ENCODE data around the gene ARL5C. TPM values are rescaled to one million over a fixed set of nuclear protein-coding genes. Genes with fewer than 3 reads are reported as not detected.

ARL5C gene
- total RNA-seq, 1 experiment from 2014 or later = not detected

GRCh38 chr17:39177256-39177655 lies 11.3 kb upstream of the ARL5C start (continued):
- no peak for TF ChIP-seq PRDM15 (CRISPR knock-in tag; IDR thresholded peaks at IDR 0.05)

- peaks cover 41% of the 10 kb centered on the region for H3K4me1 Mint-ChIP-seq
- CTCF ChIA-PET = interaction anchor here (0.6 to 4.2 kb wide), 34 partner anchors 9 to 373 kb away, joined by 3 to 284 read pairs (median 10); partner anchors contain the start of genes ARL5C, CACNB1, FBXO47 and LASP1NB
- no peaks in the 10 kb centered on the region for H3K9me3 Mint-ChIP-seq
- POLR2A ChIA-PET = interaction anchor here (0.5 to 2.1 kb wide), 2 partner anchors 10 to 24 kb away, joined by 4 to 21 read pairs; partner anchors contain the start of genes ARL5C and RPL19
- DNase-seq (ENCODE audit: low spot score) = no peak
- no peak for ATAC-seq
- peaks cover 4% of the 10 kb centered on the region; the same call in 1 of the 2 replicates for H3K36me3 Mint-ChIP-seq
- H3K27me3 Mint-ChIP-seq (ENCODE audit: low read depth) = peaks cover 8% of the 10 kb centered on the region
- H3K4me3 Mint-ChIP-seq = no peak overlapping the region
- H3K27ac Mint-ChIP-seq = 0 out of 2 replicates have a peak overlapping the region, but pooled peaks have one; percentile 32
- TF ChIP-seq ZNF671 (CRISPR knock-in tag; IDR thresholded peaks at IDR 0.05) (no peak), FOXP1 (CRISPR knock-in tag; IDR thresholded peaks at IDR 0.05; ENCODE audit: borderline replicate concordance) (no peak), ZNF219 (CRISPR knock-in tag; IDR thresholded peaks at IDR 0.05; ENCODE audit: borderline replicate concordance) (no peak), NFATC4 (CRISPR knock-in tag; IDR thresholded peaks at IDR 0.05) (no peak), GABPB1 (CRISPR knock-in tag; IDR thresholded peaks at IDR 0.05) (no peak), CBFB (CRISPR knock-in tag; IDR thresholded peaks at IDR 0.05; ENCODE audit: low read depth) (no peak), USF1 (CRISPR knock-in tag; IDR thresholded peaks at IDR 0.05) (no peak), KAT7 (CRISPR knock-in tag; IDR thresholded peaks at IDR 0.05; ENCODE audit: borderline replicate concordance) (no peak), ZMAT4 (CRISPR knock-in tag; IDR thresholded peaks at IDR 0.05) (no peak), SP1 (CRISPR knock-in tag; conservative IDR thresholded peaks at IDR 0.05) (no peak), NFYB (CRISPR knock-in tag; conservative IDR thresholded peaks at IDR 0.05; ENCODE audit: low read depth) (no peak), ZNF396 (CRISPR knock-in tag; IDR thresholded peaks at IDR 0.05; ENCODE audit: borderline replicate concordance) (no peak), HMGXB4 (CRISPR knock-in tag; IDR thresholded peaks at IDR 0.05) (no peak), FOXJ3 (CRISPR knock-in tag; IDR thresholded peaks at IDR 0.05; ENCODE audit: borderline replicate concordance) (no peak), ZNF281 (CRISPR knock-in tag; IDR thresholded peaks at IDR 0.05) (no peak), ERG (CRISPR knock-in tag; IDR thresholded peaks at IDR 0.05) (no peak), ZNF425 (CRISPR knock-in tag; conservative IDR thresholded peaks at IDR 0.05) (no peak), NR3C1 (CRISPR knock-in tag; conservative IDR thresholded peaks at IDR 0.05; ENCODE audit: low read depth) (no peak), ELF4 (CRISPR knock-in tag; IDR thresholded peaks at IDR 0.05; ENCODE audit: low read depth) (no peak)
These were observed 9.7 kb upstream of the ARL5C start for GRCh38 chr17:39175695-39176093.

All from WTC11 (cell line).